ENCODE data around the gene GPC6.

GRCh38 chr13:93814658-93815057 is 588.1 kb downstream of the GPC6 start:
- TF ChIP-seq POLR2AphosphoS5 (IDR thresholded peaks at IDR 0.05) (no peak), CTCF (IDR thresholded peaks at IDR 0.05 in 8 of 11, conservative IDR thresholded peaks at IDR 0.05 in 3 of 11) (no peak), POLR2A (IDR thresholded peaks at IDR 0.05) (no peak)
